ENCODE results near the gene RNF186. TPM values are rescaled to one million over a fixed set of nuclear protein-coding genes. Genes with fewer than 3 reads are reported as not detected.

Gene RNF186
- total and polyA plus RNA-seq, 2 of the 13 experiments (the other 11 are each of a cell fraction or from before 2014, with no cell fraction given): 0.07 to 0.20 TPM

GRCh38 chr1:19800076-19800804 is 14.8 kb downstream of the RNF186 start (continued):
- TF ChIP-seq ZNF143 (CRISPR knock-in tag; IDR thresholded peaks at IDR 0.05) (0 out of 2 replicates have a peak, but pooled peaks have one; percentile 25), MXD1 (CRISPR knock-in tag; IDR thresholded peaks at IDR 0.05) (no peak), ZGPAT (CRISPR knock-in tag; IDR thresholded peaks at IDR 0.05) (peak; percentile 29; the same call in 1 of the 2 replicates), SRSF4 (IDR thresholded peaks at IDR 0.05; ENCODE audit: low read depth, low read length, poor library complexity, severe bottlenecking) (no peak), AHDC1 (CRISPR knock-in tag; IDR thresholded peaks at IDR 0.05; ENCODE audit: borderline replicate concordance) (no peak), FOXO1 (CRISPR knock-in tag; IDR thresholded peaks at IDR 0.05) (no peak), KLF12 (CRISPR knock-in tag; IDR thresholded peaks at IDR 0.05; ENCODE audit: borderline replicate concordance) (no peak), STAT5B (CRISPR knock-in tag; IDR thresholded peaks at IDR 0.05) (no peak), FOXA3 (CRISPR knock-in tag; IDR thresholded peaks at IDR 0.05) (peak; percentile 10; the same call in 1 of the 2 replicates), ZNF850 (CRISPR knock-in tag; conservative IDR thresholded peaks at IDR 0.05) (no peak), CTCF (CRISPR knock-in tag; IDR thresholded peaks at IDR 0.05) (no peak), ZNF205 (CRISPR knock-in tag; IDR thresholded peaks at IDR 0.05) (no peak), ZNF75D (CRISPR knock-in tag; IDR thresholded peaks at IDR 0.05; ENCODE audit: borderline replicate concordance) (no peak), ZNF121 (CRISPR knock-in tag; IDR thresholded peaks at IDR 0.05) (no peak), GMEB1 (CRISPR knock-in tag; IDR thresholded peaks at IDR 0.05; ENCODE audit: borderline replicate concordance) (no peak), ZC3H13 (CRISPR knock-in tag; IDR thresholded peaks at IDR 0.05) (no peak), ZNF17 (CRISPR knock-in tag; IDR thresholded peaks at IDR 0.05) (no peak), ZBTB8A (CRISPR knock-in tag; IDR thresholded peaks at IDR 0.05; ENCODE audit: borderline replicate concordance, low read depth) (no peak)

Data from HepG2 (cell line).